Right ventricle myocardium superior (tissue), 1 donor: ENCODE data around the gene KMT2C. TPM values are rescaled to one million over a fixed set of nuclear protein-coding genes. Genes with fewer than 3 reads are reported as not detected.
"Not testable (repeated sequence)": the region's sequence is repeated elsewhere in the genome, so short reads cannot be mapped to it uniquely, and the experiment has no call there.

Experiments
- ATAC-seq: fragments of 200-7000 bp; cut with Tn5 transposase; one replicate; pipeline ENCODE4 v1.9.1; 2020; ENCODE audit warnings: mild to moderate bottlenecking; ENCODE audit not compliant: poor library complexity
- DNase-seq: peaks from one replicate; pipeline ENCODE4 v3.0.0-alpha.2; 2020
- intact Hi-C: fragments of 100-400 bp; cut with DNase I; formaldehyde crosslinking; loops from one replicate; pipeline ENCODE4 v1.11.2; 2022
- total RNA-seq: library from RNA; stranded (reverse); fragmentation: NEBNext Ultra II Directional; extraction: Animal tissue kit (Norgen Biotek cat#: 25700); gene quantifications from one replicate; pipeline ENCODE4 v1.2.1, GENCODE V29; 2021
- donor health status: DM: no; HTN: yes; CAD: no; lungs with severe emphysema.

KMT2C gene
- total RNA-seq, 1 donor from 2014 or later = 34.8 TPM

- ATAC-seq (peak; percentile 80), DNase-seq (no peak)
- intact Hi-C loops = no loop called here
These were observed 94.5 kb downstream of the KMT2C start for GRCh38 chr7:152341039-152341913.

DNA sequence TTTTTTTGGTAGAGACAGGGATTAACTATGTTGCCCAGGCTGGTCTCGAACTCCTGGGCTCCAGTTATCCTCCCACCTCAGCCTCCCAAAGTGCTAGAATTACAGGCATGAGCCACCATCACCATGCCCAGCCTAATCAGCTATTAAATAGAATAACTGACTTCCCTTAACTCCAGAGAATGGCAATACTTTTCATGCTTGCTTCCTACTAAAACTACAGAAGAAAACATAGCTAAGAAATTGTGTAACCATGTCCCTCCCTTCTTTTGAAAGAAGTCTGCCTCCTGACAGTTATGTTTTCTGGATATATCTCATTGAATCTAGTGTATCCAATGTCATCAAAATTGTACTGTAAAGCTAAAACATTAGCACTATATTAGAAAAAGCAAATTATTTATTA lies 95.6 kb downstream of the KMT2C start:
- no peak for ATAC-seq
- no peak for DNase-seq
- intact Hi-C loops = no loop called here

GRCh38 chr7:152338561-152338960 lies 97.2 kb downstream of the KMT2C start:
- no peak for DNase-seq

DNA sequence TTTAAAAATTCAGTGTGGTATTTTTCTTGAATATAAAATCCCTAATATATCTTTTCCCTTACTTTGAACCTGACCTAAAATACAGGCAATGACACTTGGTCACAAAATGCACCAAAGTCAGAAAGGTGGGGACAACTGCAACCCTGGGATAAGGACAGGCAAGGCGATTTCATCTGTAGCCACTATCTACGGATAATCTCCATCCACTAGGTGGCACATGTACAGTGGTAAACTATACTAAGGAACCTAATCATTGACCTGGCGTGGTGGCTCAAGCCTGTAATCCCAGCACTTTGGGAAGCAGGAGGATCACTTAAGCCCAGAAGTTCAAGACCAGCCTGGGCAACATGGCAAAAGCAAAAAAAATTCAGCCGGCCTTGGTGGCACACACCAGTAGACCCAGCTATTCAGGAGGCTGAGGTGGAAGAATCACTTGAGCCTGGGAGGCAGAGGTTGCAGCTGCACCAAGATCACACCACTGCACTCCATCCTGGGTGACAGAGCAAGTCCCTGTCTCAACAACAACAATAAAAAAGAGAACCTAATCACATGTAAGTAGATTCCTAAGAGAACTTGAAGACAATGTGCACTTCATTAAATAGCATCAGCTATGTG lies 98.9 kb downstream of the KMT2C start:
- DNase-seq (no peak), ATAC-seq (peak; percentile 66)
- intact Hi-C loops = no loop called here

More at GRCh38 chr7:152338561-152338960, 97.2 kb downstream of the KMT2C start:
- intact Hi-C loops = no loop called here
- no peak for ATAC-seq

- intact Hi-C loops = no loop called here
- DNase-seq = no peak
- no peak for ATAC-seq
These were observed 99.8 kb downstream of the KMT2C start for GRCh38 chr7:152335900-152336571.

GRCh38 chr7:152333134-152333533 lies 102.7 kb downstream of the KMT2C start:
- ATAC-seq (no peak), DNase-seq (no peak)
- intact Hi-C loops = no loop called here

- DNase-seq (no peak), ATAC-seq (no peak)
- intact Hi-C loops = no loop called here
These were observed 105.0 kb downstream of the KMT2C start for GRCh38 chr7:152330827-152331226.

DNA sequence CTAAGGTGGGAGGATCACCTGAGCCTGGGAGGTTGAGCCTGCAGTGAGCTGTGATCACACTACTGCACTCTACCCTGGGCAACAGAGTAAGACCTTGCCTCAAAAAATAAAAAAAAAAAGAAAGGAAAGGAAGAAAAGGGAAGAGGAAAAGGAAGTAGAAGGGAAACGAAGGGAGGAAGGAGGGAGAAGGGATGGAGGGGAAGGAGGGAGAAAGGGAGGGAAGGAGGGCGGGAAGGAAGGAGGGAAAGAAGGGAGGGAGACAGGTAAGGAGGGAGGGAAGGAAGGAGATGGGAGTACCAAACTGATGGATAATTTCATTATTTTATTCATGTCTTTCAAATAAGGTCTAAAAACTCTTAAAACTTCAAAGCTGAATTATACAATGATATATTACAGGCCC lies 106.3 kb downstream of the KMT2C start:
- no peak for DNase-seq
- no peak for ATAC-seq
- intact Hi-C loops = no loop called here

DNA sequence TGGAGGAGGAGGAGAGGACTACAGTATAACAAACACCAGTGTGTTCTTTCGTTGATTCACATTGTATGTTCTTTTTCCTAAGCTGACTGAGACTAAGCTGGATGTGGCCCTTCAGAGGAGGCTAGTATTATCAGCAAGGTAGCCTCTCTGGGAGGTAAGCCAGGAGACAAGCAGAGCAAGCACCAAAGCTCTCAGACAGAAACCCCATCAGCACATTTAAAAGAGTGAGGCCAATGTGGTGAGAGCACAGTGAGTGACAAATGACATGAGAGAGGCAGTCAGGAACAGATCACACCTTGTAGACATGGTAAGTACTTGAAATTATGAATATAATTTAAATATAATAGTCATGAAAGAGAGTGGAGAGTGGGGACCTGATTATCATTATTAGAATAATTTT lies 107.6 kb downstream of the KMT2C start:
- intact Hi-C loops = no loop called here
- DNase-seq (no peak), ATAC-seq (peak; percentile 87)

DNA sequence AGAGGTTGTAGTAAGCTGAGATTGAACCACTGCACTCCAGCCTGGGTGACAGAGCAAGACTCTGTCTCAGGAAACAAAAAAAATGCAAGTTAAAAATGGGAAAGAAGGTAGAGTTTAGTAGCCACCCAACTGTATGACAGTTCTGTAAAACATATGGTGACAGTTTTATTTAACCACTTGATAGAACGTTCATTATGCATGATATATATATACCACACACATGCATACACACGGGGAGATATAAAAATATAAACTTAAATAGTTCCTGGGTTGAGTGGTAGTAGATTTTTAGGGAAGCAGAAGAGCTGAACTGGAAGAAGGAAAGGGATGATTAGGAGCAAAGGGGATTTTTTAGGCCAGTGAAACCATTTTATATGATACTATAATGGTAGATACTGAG lies 120.0 kb downstream of the KMT2C start:
- intact Hi-C loops = no loop called here
- ATAC-seq (no peak), DNase-seq (no peak)

- peak; percentile 85 for ATAC-seq
- no peak for DNase-seq
- intact Hi-C loops = no loop called here
These were observed 121.8 kb downstream of the KMT2C start for GRCh38 chr7:152313831-152314604.

DNA sequence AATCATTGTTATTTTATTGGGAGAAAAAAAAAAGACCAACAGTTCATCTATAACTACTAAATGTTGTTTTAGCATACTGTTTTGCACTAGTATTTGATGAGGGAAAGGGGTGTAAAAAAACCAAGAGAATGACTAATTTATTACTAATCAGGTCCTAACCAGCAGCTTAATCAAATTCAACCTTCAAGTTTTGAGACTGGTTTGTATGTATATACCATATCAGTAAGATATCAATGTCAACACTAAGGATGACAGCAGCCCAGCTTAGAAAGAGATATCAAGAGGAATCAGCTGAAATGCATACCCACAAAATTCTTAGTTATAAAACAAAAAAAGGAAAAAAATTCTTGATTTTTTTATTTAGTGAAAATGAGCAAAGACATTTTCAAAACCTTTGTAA lies 122.6 kb downstream of the KMT2C start:
- DNase-seq (no peak), ATAC-seq (no peak)
- intact Hi-C loops = no loop called here

GRCh38 chr7:152312316-152312715 lies 123.5 kb downstream of the KMT2C start:
- intact Hi-C loops = no loop called here
- ATAC-seq (no peak), DNase-seq (no peak)

- intact Hi-C loops = no loop called here
These were observed 127.9 kb downstream of the KMT2C start for GRCh38 chr7:152307902-152308301.

GRCh38 chr7:152299542-152300143 lies 136.2 kb downstream of the KMT2C start:
- intact Hi-C loops, DNase-seq, ATAC-seq: not testable (repeated sequence)

More at GRCh38 chr7:152307902-152308301, 127.9 kb downstream of the KMT2C start:
- ATAC-seq (no peak), DNase-seq (no peak)

DNA sequence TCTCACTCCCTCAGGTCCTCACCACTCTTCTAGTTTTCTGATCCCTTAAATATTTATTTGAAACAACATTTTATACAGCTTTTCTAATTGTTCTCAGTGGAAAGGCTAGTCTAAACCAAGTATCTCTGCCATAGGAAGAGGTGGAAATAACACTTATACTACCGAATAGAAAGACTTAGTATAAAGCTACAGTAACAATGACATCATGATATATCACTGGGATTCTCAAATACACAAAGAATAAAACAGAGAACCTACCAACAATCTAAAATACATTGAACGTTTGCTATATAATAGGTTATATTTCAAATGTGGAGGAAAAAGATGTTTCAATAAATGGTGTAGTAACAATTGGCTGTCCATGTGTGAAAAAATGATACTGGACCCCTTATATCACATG lies 142.9 kb downstream of the KMT2C start:
- intact Hi-C loops = no loop called here
- ATAC-seq = no peak
- no peak for DNase-seq

DNA sequence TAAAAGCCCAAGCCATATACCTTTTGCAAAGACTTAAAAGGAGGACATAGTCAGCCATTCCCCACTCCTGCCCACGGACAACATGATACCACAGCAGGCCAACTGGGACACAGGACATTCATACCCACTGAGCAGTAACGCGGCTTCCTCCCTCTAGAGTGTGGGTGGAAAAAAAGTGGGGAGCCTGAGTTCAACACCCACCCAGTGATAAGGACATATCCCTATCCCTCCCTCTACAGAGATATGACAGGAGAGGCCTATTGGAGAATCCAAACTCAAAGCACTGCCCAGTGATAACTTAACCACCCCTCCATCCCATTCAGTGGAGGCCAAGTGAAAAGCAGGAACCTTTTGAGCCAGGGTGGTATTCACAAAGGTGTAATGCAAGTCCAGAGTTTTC lies 148.8 kb downstream of the KMT2C start:
- DNase-seq, intact Hi-C loops, ATAC-seq: not testable (repeated sequence)

DNA sequence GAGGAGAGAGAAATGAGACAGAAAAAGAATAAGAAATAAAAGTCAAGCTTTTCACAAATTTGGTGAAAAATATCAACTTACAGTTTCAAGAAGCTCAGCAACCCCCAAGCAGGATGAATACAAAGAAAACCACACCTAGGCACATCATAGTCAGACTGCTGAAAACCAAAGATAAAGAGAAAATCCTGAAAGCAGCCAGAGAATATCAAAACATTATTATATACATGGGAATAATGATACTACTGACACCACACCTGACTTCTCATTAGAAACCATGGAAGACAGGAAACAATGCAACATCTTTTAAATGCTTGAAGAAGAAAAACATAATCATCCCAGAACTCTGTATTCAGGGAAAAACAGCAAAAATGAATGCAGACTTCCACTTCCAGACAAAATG lies 149.6 kb downstream of the KMT2C start:
- intact Hi-C loops = not testable (repeated sequence)

More for the DNA sequence above, 149.6 kb downstream of the KMT2C start:
- DNase-seq, ATAC-seq: not testable (repeated sequence)
